DND-41 (cell line): ENCODE measurements around the gene FGF14.

Experiments used
- ATAC-seq: fragments of 200-7000 bp; cut with Tn5 transposase; 3 replicates; pipeline ENCODE4 v1.9.1; 2021; ENCODE audit warnings: low read depth; ENCODE audit not compliant: insufficient read depth
- DNase-seq: peaks from one replicate; pipeline ENCODE4 v3.0.0-alpha.2; 2020
- H2AFZ ChIP-seq: 2 replicates; pipeline ENCODE4 v1.6.0; 2012; ENCODE audit warnings: low read depth, low read length
- H3K27ac ChIP-seq: 2 replicates; pipeline ENCODE4 v1.5.1; 2012; ENCODE audit warnings: low read length, inconsistent platforms
- H3K27me3 ChIP-seq: fragments of 200-600 bp; sonication (generic); 2 replicates; pipeline ENCODE4 v1.6.0; 2012; ENCODE audit warnings: low read length, mild to moderate bottlenecking, inconsistent platforms; ENCODE audit not compliant: insufficient read depth, poor library complexity
- H3K36me3 ChIP-seq: 2 replicates; pipeline ENCODE4 v1.5.1; 2012; ENCODE audit warnings: low read length, inconsistent platforms; ENCODE audit not compliant: insufficient read depth
- H3K4me1 ChIP-seq: 2 replicates; pipeline ENCODE4 v1.5.1; 2012; ENCODE audit warnings: mild to moderate bottlenecking, low read length; ENCODE audit not compliant: insufficient read depth
- H3K4me2 ChIP-seq: 2 replicates; pipeline ENCODE4 v1.6.0; 2012; ENCODE audit warnings: mild to moderate bottlenecking, moderate library complexity, low read length, inconsistent platforms; ENCODE audit not compliant: insufficient read depth
- H3K4me3 ChIP-seq, 2 experiments: fragments of 200-600 bp in 1 of 2; shearing (Covaris generic) in 1 of 2; 2 replicates each; pipeline ENCODE4 v1.5.1; 2012 to 2016; ENCODE audit warnings: inconsistent platforms in 2 of 2, low read length in 2 of 2, mild to moderate bottlenecking in 2 of 2, low read depth in 1 of 2, moderate library complexity in 1 of 2
- H3K79me2 ChIP-seq: 2 replicates; pipeline ENCODE4 v1.6.0; 2012; ENCODE audit warnings: low read length, inconsistent platforms; ENCODE audit not compliant: insufficient read depth
- H3K9ac ChIP-seq: 2 replicates; pipeline ENCODE4 v1.6.0; 2012; ENCODE audit warnings: low read depth, mild to moderate bottlenecking, inconsistent platforms, low read length, moderate library complexity
- H3K9me3 ChIP-seq: 2 replicates; pipeline ENCODE4 v1.5.1; 2012; ENCODE audit warnings: low read length, moderate library complexity, mild to moderate bottlenecking, inconsistent platforms; ENCODE audit not compliant: insufficient read depth, severe bottlenecking
- H4K20me1 ChIP-seq: 2 replicates; pipeline ENCODE4 v1.6.0; 2012; ENCODE audit warnings: low read length; ENCODE audit not compliant: insufficient read depth
- EZH2 ChIP-seq: IDR thresholded peaks from 3 replicates; pipeline ENCODE4 v1.6.1; 2012; ENCODE audit warnings: borderline replicate concordance, low read depth, mild to moderate bottlenecking, moderate library complexity, low read length, inconsistent platforms; ENCODE audit not compliant: severe bottlenecking
- TF ChIP-seq, protein P1 (sequence below): IDR thresholded peaks from 2 replicates; pipeline ENCODE4 v1.5.1; 2012; ENCODE audit warnings: borderline replicate concordance, low read length, moderate library complexity, mild to moderate bottlenecking; ENCODE audit not compliant: poor library complexity, severe bottlenecking; ENCODE audit errors: extremely low read depth

Gene FGF14

DNA sequence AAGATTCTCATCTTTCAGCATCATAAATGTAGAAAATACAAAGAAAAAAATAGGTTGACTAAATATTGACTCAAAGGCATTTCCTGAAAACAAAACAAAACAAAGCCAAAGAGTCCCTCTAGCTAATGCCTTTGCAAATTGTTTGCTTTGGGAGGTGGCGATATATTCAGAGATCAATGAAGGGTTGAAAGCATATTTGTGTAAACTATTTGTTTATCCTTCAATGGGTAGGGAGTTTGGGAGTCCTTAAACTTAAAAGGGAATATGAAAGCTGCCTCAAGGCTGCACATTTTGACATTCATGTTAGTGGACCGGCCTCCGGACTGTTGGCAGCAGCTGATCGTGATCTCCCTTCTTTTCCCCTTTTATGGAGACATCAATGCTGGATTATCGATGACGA is 691.9 kb downstream of the FGF14 start:
- Histone ChIP-seq H3K4me1 (peaks cover 61% of the 10 kb centered on the region), H3K27ac (no peak overlapping the region)
- no peak for DNase-seq

DNA sequence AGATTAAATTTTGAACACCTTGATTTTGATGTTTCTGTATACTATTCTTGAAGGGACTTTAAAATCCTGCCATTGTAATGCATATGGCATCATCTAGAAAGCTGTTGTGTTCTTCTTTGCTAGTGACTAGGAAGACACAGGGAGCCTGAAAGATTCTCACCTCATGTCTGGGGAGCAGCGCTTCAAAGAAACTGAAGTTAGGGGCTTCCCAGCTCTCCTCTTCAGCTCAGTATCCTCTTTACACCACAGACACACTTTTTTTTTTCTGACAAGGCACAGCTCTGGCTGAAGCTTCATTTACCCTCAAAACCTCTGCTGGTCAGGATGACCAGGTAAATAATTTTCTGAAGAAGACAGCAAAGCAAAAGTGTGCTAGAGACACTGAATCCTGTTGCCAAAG is 693.7 kb downstream of the FGF14 start:
- Histone ChIP-seq H3K9ac (peak overlapping the region; percentile 17), H3K9me3 (no peaks in the 10 kb centered on the region), H3K4me1 (peaks cover 76% of the 10 kb centered on the region), H3K27me3 (no peaks in the 10 kb centered on the region), H2AFZ (peak overlapping the region; percentile 41), H3K4me2 (peak overlapping the region; percentile 30), H3K4me3 (no peak overlapping the region), H4K20me1 (no peaks in the 10 kb centered on the region), H3K36me3 (no peaks in the 10 kb centered on the region), H3K27ac (peak overlapping the region; percentile 78), H3K79me2 (no peaks in the 10 kb centered on the region)
- DNase-seq (peak; percentile 49), ATAC-seq (peak; percentile 22)
- TF ChIP-seq, protein P1, sequence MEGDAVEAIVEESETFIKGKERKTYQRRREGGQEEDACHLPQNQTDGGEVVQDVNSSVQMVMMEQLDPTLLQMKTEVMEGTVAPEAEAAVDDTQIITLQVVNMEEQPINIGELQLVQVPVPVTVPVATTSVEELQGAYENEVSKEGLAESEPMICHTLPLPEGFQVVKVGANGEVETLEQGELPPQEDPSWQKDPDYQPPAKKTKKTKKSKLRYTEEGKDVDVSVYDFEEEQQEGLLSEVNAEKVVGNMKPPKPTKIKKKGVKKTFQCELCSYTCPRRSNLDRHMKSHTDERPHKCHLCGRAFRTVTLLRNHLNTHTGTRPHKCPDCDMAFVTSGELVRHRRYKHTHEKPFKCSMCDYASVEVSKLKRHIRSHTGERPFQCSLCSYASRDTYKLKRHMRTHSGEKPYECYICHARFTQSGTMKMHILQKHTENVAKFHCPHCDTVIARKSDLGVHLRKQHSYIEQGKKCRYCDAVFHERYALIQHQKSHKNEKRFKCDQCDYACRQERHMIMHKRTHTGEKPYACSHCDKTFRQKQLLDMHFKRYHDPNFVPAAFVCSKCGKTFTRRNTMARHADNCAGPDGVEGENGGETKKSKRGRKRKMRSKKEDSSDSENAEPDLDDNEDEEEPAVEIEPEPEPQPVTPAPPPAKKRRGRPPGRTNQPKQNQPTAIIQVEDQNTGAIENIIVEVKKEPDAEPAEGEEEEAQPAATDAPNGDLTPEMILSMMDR = no peak
- TF ChIP-seq EZH2 = no peak

More for the DNA sequence above, 691.9 kb downstream of the FGF14 start:
- no peaks in the 10 kb centered on the region for H3K27me3 ChIP-seq
- H3K9me3 ChIP-seq = no peaks in the 10 kb centered on the region
- H3K9ac ChIP-seq = no peak overlapping the region
- no peak for TF ChIP-seq EZH2
- TF ChIP-seq, protein P1 = no peak
- no peak overlapping the region for H3K4me3 ChIP-seq
- H4K20me1 ChIP-seq = no peaks in the 10 kb centered on the region
- no peak overlapping the region for H3K4me2 ChIP-seq
- H3K36me3 ChIP-seq = no peaks in the 10 kb centered on the region
- no peaks in the 10 kb centered on the region for H3K79me2 ChIP-seq
- H2AFZ ChIP-seq = no peak overlapping the region
- ATAC-seq = no peak

DNA sequence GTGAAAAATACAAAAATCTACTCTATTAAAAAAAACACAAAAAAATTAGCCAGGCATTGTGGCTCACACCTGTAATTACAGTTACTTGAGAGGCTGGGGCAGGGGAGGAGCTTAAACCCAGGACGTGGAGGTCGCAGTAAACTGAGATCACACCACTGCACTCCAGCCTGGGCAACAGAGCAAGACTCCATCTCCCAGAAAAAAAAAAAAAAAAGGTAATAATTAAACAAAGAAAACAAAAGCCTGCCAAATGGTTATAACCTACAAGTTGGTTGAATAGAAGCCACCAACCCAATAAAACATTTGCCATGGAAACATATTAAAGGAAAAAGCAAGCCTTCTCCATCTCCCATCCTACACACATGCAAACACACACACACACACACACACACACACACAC is 694.2 kb downstream of the FGF14 start:
- H4K20me1 ChIP-seq = no peaks in the 10 kb centered on the region
- H3K27me3 ChIP-seq = no peaks in the 10 kb centered on the region
- H3K4me2 ChIP-seq = peak overlapping the region; percentile 33
- H3K36me3 ChIP-seq = no peaks in the 10 kb centered on the region
- H3K9me3 ChIP-seq = no peaks in the 10 kb centered on the region
- no peak for ATAC-seq
- no peak overlapping the region for H2AFZ ChIP-seq
- H3K9ac ChIP-seq = peak overlapping the region; percentile 43; the same call in 1 of the 2 replicates
- TF ChIP-seq EZH2 = no peak
- TF ChIP-seq, protein P1 = no peak
- H3K27ac ChIP-seq = peak overlapping the region; percentile 78
- H3K4me1 ChIP-seq = peaks cover 71% of the 10 kb centered on the region
- DNase-seq = peak; percentile 34
- no peak overlapping the region for H3K4me3 ChIP-seq
- H3K79me2 ChIP-seq = no peaks in the 10 kb centered on the region

DNA sequence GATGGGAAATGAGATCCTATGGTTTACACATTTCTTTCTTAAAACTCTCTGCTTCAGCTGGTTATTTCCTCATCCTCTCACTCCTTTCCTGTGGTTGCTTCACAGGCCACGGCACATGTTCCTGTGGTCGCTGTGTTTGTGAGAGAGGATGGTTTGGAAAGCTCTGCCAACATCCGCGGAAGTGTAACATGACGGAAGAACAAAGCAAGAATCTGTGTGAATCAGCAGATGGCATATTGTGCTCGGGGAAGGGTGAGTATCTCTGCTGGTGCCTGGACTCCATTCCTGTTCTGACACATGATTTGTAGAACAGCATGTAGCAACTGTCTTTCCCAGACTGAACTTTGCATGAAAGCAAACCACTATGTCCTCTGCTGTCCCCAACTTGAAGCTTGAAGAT is 695.2 kb downstream of the FGF14 start:
- H3K4me2 ChIP-seq = peak overlapping the region; percentile 33

More for the DNA sequence above, 695.2 kb downstream of the FGF14 start:
- DNase-seq = peak; percentile 92
- no peaks in the 10 kb centered on the region for H4K20me1 ChIP-seq
- H3K4me3 ChIP-seq = no peak overlapping the region
- H3K36me3 ChIP-seq = no peaks in the 10 kb centered on the region
- H3K27me3 ChIP-seq = no peaks in the 10 kb centered on the region
- peak overlapping the region; percentile 78 for H3K27ac ChIP-seq
- TF ChIP-seq, protein P1 = peak; percentile 51
- no peak for TF ChIP-seq EZH2
- no peaks in the 10 kb centered on the region for H3K79me2 ChIP-seq
- no peaks in the 10 kb centered on the region for H3K9me3 ChIP-seq
- no peak overlapping the region; the same call in 1 of the 2 replicates for H2AFZ ChIP-seq
- peaks cover 62% of the 10 kb centered on the region for H3K4me1 ChIP-seq
- ATAC-seq = peak; percentile 90
- H3K9ac ChIP-seq = peak overlapping the region; percentile 43
